C4-2B (cell line): ENCODE results near the gene ADCY2.

Experiments
- ZFX ChIP-seq: fragments of 450-650 bp; IDR thresholded peaks from 2 replicates; pipeline ENCODE4 v1.6.1; 2017
- TF ChIP-seq, protein P1 (sequence below): fragments of 450-650 bp; conservative IDR thresholded peaks from 2 replicates; pipeline ENCODE4 v1.5.1; 2017; ENCODE audit warnings: mild to moderate bottlenecking

DNA sequence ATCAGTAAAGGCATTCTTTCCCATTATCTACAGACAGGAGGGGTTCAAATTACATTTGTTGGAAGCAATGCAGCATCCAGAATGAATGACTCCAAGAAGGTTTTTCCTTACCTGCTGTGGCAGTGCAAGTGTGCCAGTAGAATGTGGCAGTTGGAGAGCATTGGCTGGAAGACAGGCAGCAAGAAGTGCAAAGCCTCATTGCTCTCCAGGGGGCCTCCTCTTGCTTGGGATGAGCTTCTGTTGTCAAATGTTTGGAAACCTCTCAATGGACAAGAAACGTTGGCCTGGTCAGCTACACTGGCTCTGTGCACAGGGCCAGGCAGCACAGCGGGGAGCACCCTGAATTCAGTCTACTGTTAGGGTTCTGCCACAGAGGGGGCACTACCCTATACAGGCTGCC lies 226.6 kb downstream of the ADCY2 start:
- TF ChIP-seq, protein P1, sequence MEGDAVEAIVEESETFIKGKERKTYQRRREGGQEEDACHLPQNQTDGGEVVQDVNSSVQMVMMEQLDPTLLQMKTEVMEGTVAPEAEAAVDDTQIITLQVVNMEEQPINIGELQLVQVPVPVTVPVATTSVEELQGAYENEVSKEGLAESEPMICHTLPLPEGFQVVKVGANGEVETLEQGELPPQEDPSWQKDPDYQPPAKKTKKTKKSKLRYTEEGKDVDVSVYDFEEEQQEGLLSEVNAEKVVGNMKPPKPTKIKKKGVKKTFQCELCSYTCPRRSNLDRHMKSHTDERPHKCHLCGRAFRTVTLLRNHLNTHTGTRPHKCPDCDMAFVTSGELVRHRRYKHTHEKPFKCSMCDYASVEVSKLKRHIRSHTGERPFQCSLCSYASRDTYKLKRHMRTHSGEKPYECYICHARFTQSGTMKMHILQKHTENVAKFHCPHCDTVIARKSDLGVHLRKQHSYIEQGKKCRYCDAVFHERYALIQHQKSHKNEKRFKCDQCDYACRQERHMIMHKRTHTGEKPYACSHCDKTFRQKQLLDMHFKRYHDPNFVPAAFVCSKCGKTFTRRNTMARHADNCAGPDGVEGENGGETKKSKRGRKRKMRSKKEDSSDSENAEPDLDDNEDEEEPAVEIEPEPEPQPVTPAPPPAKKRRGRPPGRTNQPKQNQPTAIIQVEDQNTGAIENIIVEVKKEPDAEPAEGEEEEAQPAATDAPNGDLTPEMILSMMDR: no peak
- no peak for TF ChIP-seq ZFX
